Stomach (tissue), 9 donors: Measurements from ENCODE around the gene URB1. TPM values are rescaled to one million over a fixed set of nuclear protein-coding genes. Genes with fewer than 3 reads are reported as not detected.

ENCODE experiments used
- DNase-seq, 2 donors: peaks; one replicate each; pipeline versions ENCODE4 v3.0.0 to v3.0.0-alpha.2; 2013 to 2019
- H3K27ac ChIP-seq, 5 donors: fragments of 200-600 bp in 4 of 5; sonication (generic) in 4 of 5; one replicate each; pipeline ENCODE4 v1.5.1; 2013 to 2019; ENCODE audit warnings: mild to moderate bottlenecking in 1 of 5, moderate library complexity in 1 of 5
- H3K27me3 ChIP-seq, 3 donors: fragments of 200-600 bp; sonication (generic); one replicate each; pipeline ENCODE4 v1.5.1; 2017 to 2019; ENCODE audit warnings: mixed run types in 1 of 3
- H3K36me3 ChIP-seq, 4 donors: fragments of 200-600 bp; sonication (generic); 1 replicate in 3 of 4; 2 replicates in 1 of 4; pipeline ENCODE4 v1.5.1; 2016 to 2019
- H3K4me1 ChIP-seq, 4 donors: fragments of 200-600 bp; sonication (generic); one replicate each; pipeline ENCODE4 v1.5.1; 2016 to 2019
- H3K4me3 ChIP-seq, 4 donors: fragments of 200-600 bp; sonication (generic) in 3 of 4; one replicate each; pipeline ENCODE4 v1.5.1; 2016 to 2019; ENCODE audit warnings: mild to moderate bottlenecking in 1 of 4
- H3K9me3 ChIP-seq, 4 donors: fragments of 200-600 bp; sonication (generic); one replicate each; pipeline ENCODE4 v1.5.1; 2016 to 2019
- CTCF ChIP-seq, 7 experiments: fragments of 450-650 bp in 4 of 7; fragments of 200-600 bp in 3 of 7; sonication (generic) in 3 of 7; IDR thresholded peaks; one replicate each; pipeline ENCODE4 v1.5.1; 2016 to 2019; ENCODE audit warnings: antibody characterized with exemption in 7 of 7, control low read depth in 2 of 7, mild to moderate bottlenecking in 1 of 7
- EP300 ChIP-seq: sonication (generic); formaldehyde crosslinking; IDR thresholded peaks from one replicate; pipeline ENCODE4 v1.6.1; 2017; ENCODE audit warnings: antibody characterized with exemption
- POLR2A ChIP-seq, 4 donors: fragments of 450-650 bp; IDR thresholded peaks; one replicate each; pipeline ENCODE4 v1.6.1; 2016; ENCODE audit warnings: antibody characterized with exemption in 4 of 4, control low read depth in 2 of 4, mild to moderate bottlenecking in 1 of 4, moderate library complexity in 1 of 4
- POLR2AphosphoS5 ChIP-seq, 3 donors: sonication (generic); formaldehyde crosslinking; IDR thresholded peaks; one replicate each; pipeline ENCODE4 v1.6.1; 2016; ENCODE audit warnings: antibody characterized with exemption in 3 of 3
- WGBS, 5 donors: extraction: QIAGEN DNeasy Blood & Tissue Kit in 3 of 5; methylation state at CpG; one replicate each; pipeline versions ENCODE4 v1.1.5 to v1.1.7; 2013 to 2018; 5-methylcytosine and 5-hydroxymethylcytosine counted together
- intact Hi-C: fragments of 100-400 bp; cut with DNase I; formaldehyde crosslinking; loops from one replicate; pipeline ENCODE4 v1.15.1; 2023; ENCODE audit warnings: low total_unique reads
- polyA plus RNA-seq, 3 donors: library from polyadenylated mRNA; stranded (reverse); fragments of 200-250 nt; gene quantifications; one replicate each; pipeline ENCODE4 v1.2.3, GENCODE V29; 2013
- total RNA-seq, 5 donors: library from RNA; depleted of rRNA; stranded (reverse); fragments of >200 nt; gene quantifications; one replicate each; pipeline versions ENCODE4 v1.1.0 to v1.2.3, GENCODE V29; 2014 to 2016
- donor health status: healthy with polysubstance abuse.
- donor health status: Bipolar disorder and iron deficiency.
- donor health status: healthy.

The URB1 gene
- total and polyA plus RNA-seq, 8 donors, result 1.2 to 16.3 (median 10.2) TPM

GRCh38 chr21:32315511-32316281, 77.1 kb downstream of the URB1 start:
- intact Hi-C loops, result no loop called here
- no peak overlapping the region for H3K4me3 ChIP-seq
- 85 to 90% (median 88%) methylated on average over 9 to 14 of the region's 14 CpGs for WGBS, 5 donors
- H3K27me3 ChIP-seq, result no peaks in the 10 kb centered on the region
- H3K4me1 ChIP-seq, result no peaks in the 10 kb centered on the region
- no peaks in the 10 kb centered on the region for H3K9me3 ChIP-seq
- no peak for TF ChIP-seq CTCF (IDR thresholded peaks at IDR 0.05)
- no peak for TF ChIP-seq POLR2A (IDR thresholded peaks at IDR 0.05)
- no peak for TF ChIP-seq POLR2AphosphoS5 (IDR thresholded peaks at IDR 0.05)
- no peak for TF ChIP-seq EP300
- peaks cover 50 to 97% (median 95%) of the 10 kb centered on the region in 4 donors for H3K36me3 ChIP-seq
- H3K27ac ChIP-seq, result no peak overlapping the region
- DNase-seq, result no peak

GRCh38 chr21:32314806-32315205, 78.0 kb downstream of the URB1 start:
- TF ChIP-seq POLR2AphosphoS5 (IDR thresholded peaks at IDR 0.05) (no peak), POLR2A (IDR thresholded peaks at IDR 0.05) (no peak), CTCF (IDR thresholded peaks at IDR 0.05) (no peak), EP300 (no peak)
- intact Hi-C loops, result no loop called here
- Histone ChIP-seq H3K4me3 (no peak overlapping the region), H3K9me3 (no peaks in the 10 kb centered on the region), H3K27me3 (no peaks in the 10 kb centered on the region), H3K36me3 (peaks cover 50 to 97% (median 94%) of the 10 kb centered on the region in 4 donors), H3K27ac (no peak overlapping the region), H3K4me1 (no peaks in the 10 kb centered on the region)
- no peak for DNase-seq
- 91 to 98% (median 96%) methylated on average over 11 to 16 of the region's 16 CpGs for WGBS, 5 donors

- Histone ChIP-seq H3K9me3 (no peaks in the 10 kb centered on the region), H3K27ac (no peak overlapping the region), H3K27me3 (no peaks in the 10 kb centered on the region), H3K4me1 (no peaks in the 10 kb centered on the region), H3K36me3 (peaks cover 36 to 94% (median 85%) of the 10 kb centered on the region in 4 donors), H3K4me3 (no peak overlapping the region)
- TF ChIP-seq CTCF (IDR thresholded peaks at IDR 0.05) (no peak), POLR2A (IDR thresholded peaks at IDR 0.05) (no peak), POLR2AphosphoS5 (IDR thresholded peaks at IDR 0.05) (no peak), EP300 (no peak)
- intact Hi-C loops, result no loop called here
- DNase-seq, result no peak
- 91 to 97% (median 93%) methylated on average over 6 of the region's 6 CpGs for WGBS, 5 donors
Measured at GRCh38 chr21:32312976-32313375, 79.8 kb downstream of the URB1 start.

GRCh38 chr21:32312326-32312725, 80.5 kb downstream of the URB1 start:
- H3K9me3 ChIP-seq, result no peaks in the 10 kb centered on the region
- 81 to 85% (median 84%) methylated on average over 4 to 5 of the region's 5 CpGs for WGBS, 5 donors
- DNase-seq, result no peak
- intact Hi-C loops, result no loop called here
- TF ChIP-seq POLR2A (IDR thresholded peaks at IDR 0.05), result no peak
- TF ChIP-seq POLR2AphosphoS5 (IDR thresholded peaks at IDR 0.05), result no peak
- no peak for TF ChIP-seq CTCF (IDR thresholded peaks at IDR 0.05)
- no peak for TF ChIP-seq EP300
- H3K27ac ChIP-seq, result no peak overlapping the region
- H3K27me3 ChIP-seq, result no peaks in the 10 kb centered on the region
- H3K4me1 ChIP-seq, result no peaks in the 10 kb centered on the region
- peaks cover 29 to 92% (median 79%) of the 10 kb centered on the region in 4 donors for H3K36me3 ChIP-seq
- no peak overlapping the region for H3K4me3 ChIP-seq
